ENCODE results near the gene PTPA.

The PTPA gene

DNA sequence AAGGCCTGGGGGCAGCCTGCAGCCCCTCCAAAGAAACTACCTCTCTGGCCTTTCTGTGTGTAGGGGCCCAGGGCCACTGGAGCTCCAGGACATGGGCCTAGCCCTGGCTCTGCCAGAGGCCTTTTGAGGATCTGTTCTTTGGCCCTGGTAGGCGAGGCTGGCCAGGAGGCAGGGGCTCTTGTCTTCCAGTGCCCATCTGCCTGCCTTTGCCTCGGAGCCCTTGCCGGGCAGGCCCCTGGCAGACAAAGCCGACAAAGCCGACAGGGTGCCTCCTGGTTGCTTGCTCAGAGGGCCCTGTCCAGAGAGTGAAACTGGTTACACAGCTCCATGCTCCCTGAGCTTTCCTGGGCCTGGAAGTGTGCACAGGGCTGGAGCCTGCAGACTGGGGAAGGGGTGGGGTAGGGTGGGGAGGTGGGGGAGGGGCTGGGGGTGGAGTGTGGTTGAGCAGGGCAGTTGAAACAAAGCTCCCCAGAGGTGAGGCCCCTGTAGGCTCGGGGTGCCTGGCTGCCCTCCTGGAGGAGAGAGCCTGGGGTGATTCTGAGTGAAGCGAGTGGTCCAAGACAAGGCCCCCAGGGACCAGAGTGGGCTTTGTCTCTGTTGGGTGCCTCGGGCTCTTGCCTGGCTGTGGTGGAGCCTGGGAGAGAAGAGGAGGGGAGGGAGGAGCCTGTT lies 29.3 kb downstream of the PTPA start:
- Histone ChIP-seq H3K27me3 (no peaks in the 10 kb centered on the region), H3K9me3 (no peaks in the 10 kb centered on the region), H3K36me3 (peaks cover 2 to 24% (median 9%) of the 10 kb centered on the region in 3 donors), H3K4me3 (peak overlapping the region; percentile 39 to 57), H3K4me1 (peaks cover 18 to 85% (median 80%) of the 10 kb centered on the region in 4 donors), H3K27ac (peak overlapping the region; percentile 91 to 99)
- no peak for DNase-seq
- intact Hi-C loops (cut with DNase I; ENCODE audit: low total_unique reads), result loop anchor here (2.0 to 10.0 kb wide), 3 partner anchors 34 to 347 kb away; no protein-coding TSS in a partner anchor
- TF ChIP-seq, protein P1, sequence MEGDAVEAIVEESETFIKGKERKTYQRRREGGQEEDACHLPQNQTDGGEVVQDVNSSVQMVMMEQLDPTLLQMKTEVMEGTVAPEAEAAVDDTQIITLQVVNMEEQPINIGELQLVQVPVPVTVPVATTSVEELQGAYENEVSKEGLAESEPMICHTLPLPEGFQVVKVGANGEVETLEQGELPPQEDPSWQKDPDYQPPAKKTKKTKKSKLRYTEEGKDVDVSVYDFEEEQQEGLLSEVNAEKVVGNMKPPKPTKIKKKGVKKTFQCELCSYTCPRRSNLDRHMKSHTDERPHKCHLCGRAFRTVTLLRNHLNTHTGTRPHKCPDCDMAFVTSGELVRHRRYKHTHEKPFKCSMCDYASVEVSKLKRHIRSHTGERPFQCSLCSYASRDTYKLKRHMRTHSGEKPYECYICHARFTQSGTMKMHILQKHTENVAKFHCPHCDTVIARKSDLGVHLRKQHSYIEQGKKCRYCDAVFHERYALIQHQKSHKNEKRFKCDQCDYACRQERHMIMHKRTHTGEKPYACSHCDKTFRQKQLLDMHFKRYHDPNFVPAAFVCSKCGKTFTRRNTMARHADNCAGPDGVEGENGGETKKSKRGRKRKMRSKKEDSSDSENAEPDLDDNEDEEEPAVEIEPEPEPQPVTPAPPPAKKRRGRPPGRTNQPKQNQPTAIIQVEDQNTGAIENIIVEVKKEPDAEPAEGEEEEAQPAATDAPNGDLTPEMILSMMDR (IDR thresholded peaks at IDR 0.05), result no peak

DNA sequence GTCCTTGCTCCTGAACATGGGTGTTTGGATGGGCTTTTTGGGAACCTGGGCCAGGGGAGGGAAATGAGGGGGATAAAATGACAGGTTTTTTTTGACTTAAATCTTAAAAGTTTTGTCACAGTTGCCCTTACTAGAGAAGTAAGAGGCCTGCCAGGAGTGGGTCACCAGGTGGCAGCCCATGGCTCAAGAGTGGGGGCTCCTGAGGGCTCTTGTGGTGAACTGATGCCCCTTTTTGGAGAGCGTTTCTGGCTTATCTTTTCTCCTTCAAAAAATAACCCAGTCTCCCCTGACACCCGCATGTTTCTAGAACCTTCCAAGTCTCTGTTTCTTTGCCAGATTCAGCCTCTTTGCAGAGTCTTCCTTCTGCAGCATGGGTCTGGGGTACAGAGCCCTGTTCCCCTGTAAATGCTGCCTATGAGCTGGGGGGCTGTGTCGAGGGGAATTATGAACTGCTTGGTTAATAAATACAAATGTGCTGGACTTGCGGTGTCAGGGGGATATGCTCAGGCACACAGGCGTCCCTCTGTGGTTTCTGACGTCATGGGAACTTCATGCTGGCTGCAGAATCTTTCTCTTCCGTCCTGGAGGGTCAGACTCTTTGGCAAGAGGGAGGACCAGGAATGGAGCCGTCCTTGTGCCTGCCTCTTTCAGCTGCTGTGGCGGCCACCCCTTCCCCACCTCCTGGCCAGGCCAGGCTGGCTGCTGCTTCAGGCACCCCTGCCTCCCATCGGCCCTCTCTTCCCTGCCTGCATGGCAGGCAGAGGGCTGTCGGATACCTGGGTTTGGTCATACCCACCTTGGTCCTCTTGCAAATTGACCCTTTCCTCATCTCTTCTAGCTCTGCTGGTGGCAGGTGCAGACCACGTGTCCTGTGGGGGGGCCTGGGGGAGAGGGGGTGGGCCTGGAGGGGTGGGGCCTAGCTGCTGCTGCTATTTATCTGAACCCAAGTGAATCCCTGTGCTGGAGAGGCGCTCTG lies 30.1 kb downstream of the PTPA start:
- peak overlapping the region; percentile 91 to 99 for H3K27ac ChIP-seq
- H3K36me3 ChIP-seq, result peaks cover 0 to 16% (median 5%) of the 10 kb centered on the region in 3 donors
- no peaks in the 10 kb centered on the region for H3K27me3 ChIP-seq
- intact Hi-C loops (cut with DNase I; ENCODE audit: low total_unique reads), result loop anchor here (2.0 to 10.0 kb wide), 3 partner anchors 33 to 346 kb away; no protein-coding TSS in a partner anchor
- DNase-seq, result peak; percentile 78 to 91
- H3K4me3 ChIP-seq, result peak overlapping the region; percentile 39 to 57
- H3K4me1 ChIP-seq, result peaks cover 18 to 93% (median 88%) of the 10 kb centered on the region in 4 donors
- H3K9me3 ChIP-seq, result no peaks in the 10 kb centered on the region
- TF ChIP-seq, protein P1 (IDR thresholded peaks at IDR 0.05), result no peak

DNA sequence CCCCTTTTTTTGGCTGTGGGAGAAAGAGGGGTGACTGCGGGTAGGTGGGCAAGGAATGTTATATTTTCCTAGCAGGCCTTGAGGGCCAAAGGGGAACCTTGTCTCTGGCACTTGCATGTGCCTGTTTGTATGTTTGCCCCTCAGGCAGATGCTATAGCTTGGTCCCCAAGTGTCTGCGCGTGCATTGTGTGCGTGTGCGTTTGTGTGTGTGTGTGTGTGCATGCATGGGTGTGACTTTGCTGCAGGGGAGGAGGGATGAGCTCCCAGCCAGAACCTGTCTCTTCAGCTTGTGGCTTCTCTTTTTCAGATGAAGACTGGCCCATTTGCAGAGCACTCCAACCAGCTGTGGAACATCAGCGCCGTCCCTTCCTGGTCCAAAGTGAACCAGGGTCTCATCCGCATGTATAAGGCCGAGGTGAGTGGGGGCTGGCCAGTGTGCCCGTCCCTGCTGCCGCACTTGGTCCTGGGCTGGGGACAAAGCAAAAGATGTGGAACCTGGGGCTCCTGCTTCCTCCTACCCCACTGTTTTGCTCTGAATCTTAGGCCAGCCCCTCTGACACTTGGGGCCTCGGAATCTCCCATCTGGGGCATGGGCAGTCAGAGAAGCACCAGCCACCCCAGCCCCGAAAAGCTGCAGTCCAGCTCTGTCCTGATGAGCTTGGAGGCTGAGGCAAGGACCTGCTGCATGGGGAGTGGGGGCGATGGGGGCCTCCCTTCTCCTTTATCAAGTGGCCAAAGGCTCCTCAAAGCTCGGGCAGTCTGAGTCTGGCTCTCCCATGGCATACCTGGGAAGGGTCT lies 31.1 kb downstream of the PTPA start:
- DNase-seq, result no peak
- Histone ChIP-seq H3K4me3 (peak overlapping the region in 1 of 2 donors; percentile 57), H3K27ac (peak overlapping the region; percentile 91 to 99), H3K9me3 (no peaks in the 10 kb centered on the region), H3K27me3 (no peaks in the 10 kb centered on the region), H3K36me3 (peaks cover 0 to 9% (median 0%) of the 10 kb centered on the region in 3 donors), H3K4me1 (peaks cover 18 to 97% (median 93%) of the 10 kb centered on the region in 4 donors)
- intact Hi-C loops (cut with DNase I; ENCODE audit: low total_unique reads), result loop anchor here (5.0 to 10.0 kb wide), 2 partner anchors 192 to 345 kb away; no protein-coding TSS in a partner anchor
- TF ChIP-seq, protein P1 (IDR thresholded peaks at IDR 0.05), result no peak

DNA sequence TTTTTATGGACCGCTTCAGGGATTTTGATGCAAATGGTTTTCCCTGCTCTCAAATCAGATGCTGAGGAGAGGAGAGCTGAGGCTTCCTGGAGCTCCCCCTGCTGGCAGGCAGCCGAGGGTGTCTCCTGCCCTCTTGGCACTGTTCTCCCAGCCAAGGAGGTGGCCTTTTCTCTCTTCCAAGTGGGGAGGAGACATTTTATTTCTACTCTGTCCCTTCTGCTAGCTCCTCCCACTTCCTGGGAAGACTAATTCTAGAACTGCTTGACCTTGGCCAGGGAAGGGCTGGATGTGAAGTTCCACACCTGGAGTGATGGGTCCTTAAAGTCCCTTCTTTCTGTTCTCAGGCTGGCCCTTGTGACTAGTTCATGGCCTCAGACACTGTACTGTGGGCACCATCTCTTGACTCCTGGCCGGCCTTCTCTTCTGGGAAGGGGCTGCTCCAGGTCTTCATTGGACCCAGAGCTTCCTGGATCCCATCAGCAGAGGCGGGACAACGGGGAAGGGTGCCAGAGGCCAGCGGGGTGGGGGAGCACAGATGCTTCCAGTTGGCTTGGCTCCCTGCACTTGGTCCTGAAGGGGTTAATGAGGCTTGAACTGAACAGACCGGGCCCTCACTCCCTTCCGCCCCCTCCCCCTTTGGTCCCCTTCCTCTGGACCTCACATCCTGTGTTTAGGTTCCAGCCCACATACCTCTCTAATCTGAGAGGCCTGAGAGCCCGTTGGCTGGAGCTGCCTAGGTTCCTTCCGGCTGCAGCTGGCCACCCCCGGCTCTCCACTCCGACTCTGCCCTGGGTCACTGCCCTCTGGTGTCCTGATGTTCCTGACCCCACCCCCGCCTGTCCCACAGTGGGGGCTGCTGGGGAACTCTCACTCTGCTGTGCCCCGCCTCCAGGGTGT lies 32.1 kb downstream of the PTPA start:
- TF ChIP-seq, protein P1 (IDR thresholded peaks at IDR 0.05), result peak; percentile 73 to 82
- intact Hi-C loops (cut with DNase I; ENCODE audit: low total_unique reads), result loop anchor here (5.0 to 10.0 kb wide), 2 partner anchors 192 to 344 kb away; no protein-coding TSS in a partner anchor
- no peak overlapping the region for H3K4me3 ChIP-seq

More for the DNA sequence above, 32.1 kb downstream of the PTPA start:
- peak; percentile 86 to 97 for DNase-seq
- Histone ChIP-seq H3K36me3 (peaks cover 0 to 12% (median 0%) of the 10 kb centered on the region in 3 donors), H3K4me1 (peaks cover 18 to 97% (median 87%) of the 10 kb centered on the region in 4 donors), H3K9me3 (no peaks in the 10 kb centered on the region), H3K27ac (peak overlapping the region; percentile 91 to 99), H3K27me3 (no peaks in the 10 kb centered on the region)
